ENCODE data around the gene INSM1. TPM values are rescaled to one million over a fixed set of nuclear protein-coding genes. Genes with fewer than 3 reads are reported as not detected.

Gene INSM1
- total RNA-seq, 4 donors from 2014 or later, result not detected

GRCh38 chr20:20363434-20363798 lies 4.5 kb upstream of the INSM1 start:
- H3K27me3 ChIP-seq, result peaks cover 49 to 56% (median 53%) of the 10 kb centered on the region in 3 donors
- H3K4me1 ChIP-seq, result peaks cover 3 to 8% of the 10 kb centered on the region in 2 donors
- ATAC-seq (no peak), DNase-seq (no peak)
- no peak overlapping the region for H3K27ac ChIP-seq
- H3K9me3 ChIP-seq, result no peaks in the 10 kb centered on the region
- no peak overlapping the region for H3K4me3 ChIP-seq
- TF ChIP-seq POLR2A (IDR thresholded peaks at IDR 0.05), result no peak
- TF ChIP-seq CTCF (IDR thresholded peaks at IDR 0.05 in 4 of 5, conservative IDR thresholded peaks at IDR 0.05 in 1 of 5), result no peak
- in situ Hi-C loops (cut with MboI; ENCODE audit: low sequenced_read_pairs in 4 of 4), result no loop called here
- intact Hi-C loops (cut with DNase I; ENCODE audit: low total_unique reads), result no loop called here
- H3K36me3 ChIP-seq, result no peaks in the 10 kb centered on the region

GRCh38 chr20:20363799-20364592 lies 3.9 kb upstream of the INSM1 start:
- Histone ChIP-seq H3K4me3 (no peak overlapping the region), H3K36me3 (no peaks in the 10 kb centered on the region), H3K27ac (no peak overlapping the region), H3K4me1 (peaks cover 3 to 8% of the 10 kb centered on the region in 2 donors), H3K9me3 (no peaks in the 10 kb centered on the region), H3K27me3 (peaks cover 49 to 56% (median 53%) of the 10 kb centered on the region in 3 donors)
- ATAC-seq (no peak), DNase-seq (no peak)
- intact Hi-C loops (cut with DNase I; ENCODE audit: low total_unique reads), result no loop called here
- no peak for TF ChIP-seq CTCF (IDR thresholded peaks at IDR 0.05 in 4 of 5, conservative IDR thresholded peaks at IDR 0.05 in 1 of 5)
- TF ChIP-seq POLR2A (IDR thresholded peaks at IDR 0.05), result no peak
- in situ Hi-C loops (cut with MboI; ENCODE audit: low sequenced_read_pairs in 4 of 4), result no loop called here

- peaks cover 55 to 64% (median 61%) of the 10 kb centered on the region in 3 donors for H3K27me3 ChIP-seq
- H3K9me3 ChIP-seq, result no peaks in the 10 kb centered on the region
- TF ChIP-seq POLR2A (IDR thresholded peaks at IDR 0.05) (no peak), CTCF (IDR thresholded peaks at IDR 0.05 in 4 of 5, conservative IDR thresholded peaks at IDR 0.05 in 1 of 5) (no peak)
- ATAC-seq (no peak), DNase-seq (no peak)
- in situ Hi-C loops (cut with MboI; ENCODE audit: low sequenced_read_pairs in 4 of 4), result no loop called here
- H3K4me3 ChIP-seq, result no peak overlapping the region
- intact Hi-C loops (cut with DNase I; ENCODE audit: low total_unique reads), result no loop called here
- H3K27ac ChIP-seq, result no peak overlapping the region
- no peaks in the 10 kb centered on the region for H3K36me3 ChIP-seq
- peaks cover 3 to 8% of the 10 kb centered on the region in 2 donors for H3K4me1 ChIP-seq
Observed at GRCh38 chr20:20364593-20365479, 3.1 kb upstream of the INSM1 start.

GRCh38 chr20:20365480-20366161 lies 2.3 kb upstream of the INSM1 start:
- DNase-seq (no peak), ATAC-seq (no peak)
- Histone ChIP-seq H3K27ac (no peak overlapping the region), H3K4me3 (no peak overlapping the region), H3K4me1 (peaks cover 3 to 8% of the 10 kb centered on the region in 2 donors), H3K27me3 (peaks cover 63 to 69% (median 68%) of the 10 kb centered on the region in 3 donors), H3K36me3 (no peaks in the 10 kb centered on the region), H3K9me3 (no peaks in the 10 kb centered on the region)
- no peak for TF ChIP-seq POLR2A (IDR thresholded peaks at IDR 0.05)
- no peak for TF ChIP-seq CTCF (IDR thresholded peaks at IDR 0.05 in 4 of 5, conservative IDR thresholded peaks at IDR 0.05 in 1 of 5)
- in situ Hi-C loops (cut with MboI; ENCODE audit: low sequenced_read_pairs in 4 of 4) (no loop called here), intact Hi-C loops (cut with DNase I; ENCODE audit: low total_unique reads) (no loop called here)

Data from gastrocnemius medialis (tissue), 4 donors.